HL-60/S4 (cell line): ENCODE data around the gene CXCR5.

Source experiments
- in situ Hi-C: fragments of 300-500 bp; cut with MboI; formaldehyde crosslinking; loops from 2 replicates; pipeline ENCODE4 v1.14.3; 2022; ENCODE audit warnings: low sequenced_read_pairs

Gene CXCR5

GRCh38 chr11:118897721-118898310, 14.1 kb downstream of the CXCR5 start:
- in situ Hi-C loops: no loop called here

DNA sequence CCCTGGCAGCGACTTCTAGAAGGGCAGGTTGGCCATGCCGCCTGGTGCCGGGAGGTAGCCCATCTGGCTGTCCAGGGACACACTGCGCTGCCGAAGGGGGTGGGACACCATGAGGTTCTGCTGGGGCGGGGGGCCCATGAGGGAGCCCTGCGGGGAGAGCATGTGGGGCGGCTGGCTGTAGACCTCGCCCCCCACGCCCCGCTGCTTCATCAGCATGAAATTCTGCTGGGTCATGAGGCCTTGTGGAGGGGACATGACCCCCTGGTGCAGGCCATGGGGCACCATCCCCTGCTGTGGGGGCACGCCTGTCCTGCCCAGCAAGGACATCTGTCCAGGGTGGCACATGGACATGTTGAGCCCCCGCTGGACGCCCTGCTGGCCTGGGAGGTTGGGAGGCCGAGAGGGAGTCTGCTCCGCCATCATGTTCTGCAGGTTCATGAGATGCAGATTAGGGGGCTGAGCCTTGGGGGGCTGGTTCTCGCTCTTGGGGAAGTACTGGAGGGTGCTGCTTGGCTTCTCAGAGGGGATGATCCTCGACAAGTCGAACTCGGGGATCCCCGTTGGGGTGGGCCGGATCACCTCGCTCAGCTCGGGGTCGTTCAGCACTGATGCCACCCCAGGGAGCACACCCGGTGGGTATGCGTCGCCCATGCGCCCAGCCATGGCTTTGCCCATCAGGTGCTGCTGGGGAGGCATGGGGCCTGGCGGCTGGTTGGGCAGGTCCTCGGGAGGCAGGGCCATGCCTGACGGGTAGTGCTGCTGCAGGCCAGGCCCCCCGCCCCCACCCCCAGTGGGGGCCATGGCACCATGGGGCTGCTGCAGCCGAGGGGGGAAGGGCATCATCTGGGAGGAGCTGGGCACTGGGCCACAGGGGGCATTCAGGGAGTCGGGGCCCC, 15.0 kb downstream of the CXCR5 start:
- in situ Hi-C loops: no loop called here

DNA sequence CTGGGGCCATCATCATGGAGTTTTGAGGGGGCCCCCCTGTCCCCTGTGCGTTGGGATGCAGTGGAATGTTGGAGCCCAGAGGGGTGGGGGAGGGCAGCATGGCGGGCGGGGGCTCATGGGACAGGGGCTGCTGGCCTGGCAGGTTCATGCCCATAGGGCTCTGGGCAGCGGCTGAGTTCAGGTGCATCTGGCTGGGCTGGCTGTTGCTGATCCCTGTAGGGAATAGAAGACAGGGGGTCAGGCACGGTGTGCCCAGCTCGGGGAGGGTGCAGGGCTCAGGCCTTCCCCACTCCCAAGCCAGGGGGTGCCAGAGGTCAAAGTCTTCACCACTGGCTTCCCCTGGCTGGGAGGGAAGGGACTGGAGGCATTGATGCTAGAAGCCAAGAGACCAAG, 15.6 kb downstream of the CXCR5 start:
- in situ Hi-C loops: no loop called here

DNA sequence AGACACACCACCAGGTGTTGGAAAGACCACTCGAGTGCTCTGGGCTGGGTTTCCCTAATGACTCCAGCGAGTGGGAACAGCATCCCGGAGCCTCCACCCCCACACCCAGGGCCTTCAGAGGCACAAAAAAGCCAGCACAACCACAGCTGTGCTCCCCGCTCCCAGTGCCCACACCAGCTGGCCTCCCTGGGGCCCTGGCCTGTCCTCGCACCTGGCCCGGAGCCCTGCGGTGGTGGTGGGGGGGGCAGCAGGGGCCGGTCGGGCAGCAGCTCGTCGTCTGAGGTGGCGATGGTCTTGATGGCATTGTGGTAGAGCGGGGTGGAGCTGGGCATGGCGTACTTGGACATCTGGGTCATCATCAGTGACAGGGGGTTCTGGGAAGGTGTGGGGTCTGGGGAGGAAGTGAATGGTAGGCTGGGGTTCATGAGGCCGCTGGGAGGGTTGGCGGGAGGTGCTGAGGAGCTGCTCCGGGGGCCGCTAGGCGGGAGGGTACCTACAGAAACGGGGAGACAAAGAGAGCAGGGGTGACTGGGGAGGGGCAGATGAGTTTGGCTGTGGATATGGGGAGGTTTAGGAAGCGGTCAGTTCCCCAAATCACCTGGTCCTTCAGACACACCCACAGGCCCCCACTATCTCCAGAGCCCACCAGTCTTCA, 16.1 kb downstream of the CXCR5 start:
- in situ Hi-C loops: no loop called here

- in situ Hi-C loops: no loop called here
These were observed 17.1 kb downstream of the CXCR5 start for GRCh38 chr11:118900535-118901384.

- in situ Hi-C loops: no loop called here
These were observed 18.0 kb downstream of the CXCR5 start for GRCh38 chr11:118901494-118902335.

DNA sequence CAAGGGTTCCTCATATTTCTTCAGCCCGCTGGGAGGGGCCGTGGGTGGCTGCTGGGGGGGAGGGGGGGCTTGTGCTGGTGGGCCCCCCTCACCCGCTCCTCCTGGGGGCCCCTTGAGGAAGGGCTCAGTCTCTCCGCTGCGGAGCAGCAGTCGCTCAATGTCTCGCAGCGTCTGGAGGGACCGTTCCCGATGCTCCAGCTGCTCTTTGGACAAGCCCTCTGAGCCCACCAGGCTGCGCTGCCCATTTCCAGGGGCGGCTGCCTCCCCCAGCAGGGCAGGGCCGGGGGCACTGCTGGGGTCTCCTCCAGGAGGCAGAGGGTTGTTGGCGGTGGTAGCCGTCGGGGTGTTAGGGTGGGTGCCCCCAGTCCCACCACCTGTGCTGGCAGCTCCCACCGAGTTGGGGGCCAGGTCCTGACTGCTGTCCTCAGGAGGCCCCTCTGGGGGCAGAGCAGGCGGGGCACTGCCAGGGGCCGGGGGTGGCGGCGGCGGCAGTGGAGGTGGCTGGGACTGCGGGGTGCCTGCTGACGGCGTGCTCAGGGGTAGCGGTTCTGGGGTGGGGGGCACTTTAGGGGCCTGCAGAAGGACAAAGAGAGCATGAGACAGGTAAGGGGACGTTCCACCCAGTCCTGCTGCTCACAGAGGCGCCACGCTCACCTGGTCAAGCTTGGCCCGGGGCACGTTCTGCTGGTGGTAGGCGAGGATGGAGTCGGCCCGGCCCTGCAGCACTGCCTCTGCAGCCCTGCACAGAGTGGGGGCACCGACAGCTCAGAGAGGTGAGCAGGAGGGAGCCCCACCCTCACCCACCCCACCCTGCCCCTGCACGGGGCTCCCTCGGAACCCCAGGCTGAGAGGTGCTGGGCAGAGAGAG, 18.9 kb downstream of the CXCR5 start:
- in situ Hi-C loops: no loop called here

GRCh38 chr11:118903204-118904015, 19.7 kb downstream of the CXCR5 start:
- in situ Hi-C loops: no loop called here

- in situ Hi-C loops: no loop called here
These were observed 23.7 kb downstream of the CXCR5 start for GRCh38 chr11:118907051-118908042.

GRCh38 chr11:118908264-118908663, 24.6 kb downstream of the CXCR5 start:
- in situ Hi-C loops: no loop called here

DNA sequence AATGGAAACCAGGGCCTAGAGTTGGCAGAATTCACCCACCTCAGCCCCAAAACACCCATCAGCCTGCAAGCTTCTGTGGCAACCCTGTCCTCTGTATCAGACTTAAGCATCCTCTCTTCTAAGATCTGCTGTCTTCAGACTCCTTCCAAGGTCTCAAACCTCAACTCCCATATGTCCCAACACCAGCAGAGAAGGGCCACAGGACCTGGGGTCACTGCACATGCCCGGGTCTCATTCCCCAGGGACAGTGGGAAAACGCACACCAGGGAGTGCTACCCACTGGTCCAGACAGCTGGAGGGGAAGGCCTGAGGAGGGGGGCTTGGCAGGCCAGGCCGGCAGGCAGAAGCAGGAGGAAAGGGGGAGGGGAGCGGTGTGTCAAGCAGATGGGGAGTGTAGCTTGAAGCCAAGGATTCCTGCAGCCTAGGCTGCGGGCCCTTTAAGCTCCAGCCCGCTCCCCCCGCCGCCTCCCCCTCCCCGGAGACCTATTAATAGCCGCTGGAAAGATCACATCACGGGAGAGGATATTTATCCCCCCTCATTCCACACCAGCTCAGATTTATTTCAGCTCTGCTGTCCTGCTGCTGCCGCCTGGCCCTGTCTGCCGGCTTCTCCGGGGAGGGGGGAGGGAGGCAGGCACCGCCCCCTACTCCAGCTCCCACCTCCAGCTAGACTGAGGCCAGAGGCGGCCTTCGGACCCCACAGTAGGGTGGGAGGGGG, 25.4 kb downstream of the CXCR5 start:
- in situ Hi-C loops: no loop called here

GRCh38 chr11:118909619-118910308, 26.1 kb downstream of the CXCR5 start:
- in situ Hi-C loops: loop anchor here (5.0 kb wide), 1 partner anchor 48 kb away; the partner anchor contains the start of gene UPK2

- in situ Hi-C loops: loop anchor here (5.0 kb wide), 1 partner anchor 47 kb away; the partner anchor contains the start of gene UPK2
These were observed 26.8 kb downstream of the CXCR5 start for GRCh38 chr11:118910309-118911112.

GRCh38 chr11:118911113-118911879, 27.6 kb downstream of the CXCR5 start:
- in situ Hi-C loops: loop anchor here (5.0 kb wide), 1 partner anchor 46 kb away; the partner anchor contains the start of gene UPK2
